Measurements from ENCODE around the gene TEAD1.

TEAD1 gene

DNA sequence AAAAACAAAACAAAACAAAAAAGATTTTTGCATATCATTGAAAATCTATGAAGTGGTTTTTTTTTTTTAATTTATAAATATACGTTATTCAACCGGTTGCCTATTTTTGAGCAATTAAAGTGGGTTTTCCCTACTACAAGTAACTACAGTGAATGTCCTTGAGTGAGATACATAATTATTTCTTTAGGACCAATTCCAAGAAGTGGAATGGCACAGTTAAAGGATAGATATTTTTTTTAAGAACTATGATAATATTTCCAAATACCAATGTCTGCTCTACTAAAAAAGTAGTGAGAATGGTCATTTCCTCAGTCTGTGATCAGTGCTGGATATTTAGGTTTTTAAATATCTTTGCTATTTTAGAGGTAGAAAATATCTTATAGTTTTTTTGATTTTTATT is 118.8 kb downstream of the TEAD1 start:
- no peak for DNase-seq

DNA sequence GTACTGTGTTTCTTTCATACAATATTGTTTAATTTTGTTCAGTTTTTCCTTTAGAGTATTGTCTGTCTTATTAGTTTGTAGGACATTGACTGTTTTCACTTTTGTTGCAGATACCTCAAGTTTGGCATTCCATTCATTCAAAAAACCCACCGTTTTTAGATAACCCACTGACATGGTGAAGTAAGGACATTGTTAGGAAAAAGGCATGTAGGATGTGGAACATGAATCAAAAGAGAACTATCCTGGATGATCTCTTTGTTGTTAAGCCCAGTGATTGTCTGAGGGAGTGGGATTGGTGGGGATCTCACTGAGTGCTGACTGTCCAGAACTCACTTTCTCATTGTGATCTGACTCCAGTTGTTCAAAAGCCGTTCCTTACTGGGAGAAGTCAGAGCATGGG is 119.3 kb downstream of the TEAD1 start:
- DNase-seq, result no peak

DNA sequence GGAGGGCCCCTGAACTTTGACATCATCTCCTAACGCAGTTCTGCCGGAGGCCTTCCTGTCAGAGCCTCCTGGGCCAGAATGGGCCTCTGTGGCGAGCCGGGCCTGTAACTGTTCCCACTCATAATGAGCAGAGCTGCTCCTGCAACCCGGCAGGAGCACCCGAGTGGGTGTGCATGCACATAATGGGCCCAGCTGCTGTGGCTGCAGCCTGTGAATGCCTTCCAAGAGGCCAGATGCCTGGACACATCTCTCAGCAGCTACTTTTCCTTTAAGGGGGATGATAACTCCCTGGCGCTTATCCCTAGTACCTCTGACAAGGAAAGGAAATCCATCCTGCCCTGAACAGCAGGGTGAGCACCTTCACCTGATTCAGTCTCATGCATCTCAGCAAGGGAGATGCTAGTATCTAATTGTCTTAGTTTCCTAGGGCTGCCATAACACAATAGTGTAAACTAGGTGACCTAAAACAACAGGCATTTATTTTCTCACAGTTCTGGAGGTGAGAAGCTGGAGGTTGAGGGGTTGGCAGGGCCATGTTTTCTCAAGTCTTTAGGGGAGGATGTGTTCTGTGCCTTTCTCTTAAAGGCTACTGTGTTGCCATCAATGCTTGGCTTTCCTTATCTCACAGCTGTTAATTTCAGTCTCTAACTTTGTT is 120.5 kb downstream of the TEAD1 start:
- no peak for DNase-seq

DNA sequence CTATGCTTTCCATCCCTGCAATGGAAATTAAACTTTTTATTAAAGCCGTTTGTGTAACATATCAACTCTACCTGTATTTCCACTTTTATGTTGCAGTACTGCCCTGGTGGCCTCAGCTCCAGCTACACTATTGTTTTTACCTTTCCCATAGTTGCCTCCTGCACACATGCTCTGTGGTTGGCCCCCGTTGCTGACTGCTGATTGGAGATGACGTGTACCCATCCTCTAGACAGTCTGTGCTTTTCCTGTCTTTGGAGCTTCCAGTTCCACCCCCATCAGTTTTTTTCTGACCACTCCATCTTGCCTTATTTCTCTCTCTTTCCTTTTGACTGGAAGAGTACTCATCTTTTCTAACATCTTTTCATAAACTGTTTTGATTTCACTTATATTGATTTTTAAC is 123.8 kb downstream of the TEAD1 start:
- DNase-seq, result no peak

DNA sequence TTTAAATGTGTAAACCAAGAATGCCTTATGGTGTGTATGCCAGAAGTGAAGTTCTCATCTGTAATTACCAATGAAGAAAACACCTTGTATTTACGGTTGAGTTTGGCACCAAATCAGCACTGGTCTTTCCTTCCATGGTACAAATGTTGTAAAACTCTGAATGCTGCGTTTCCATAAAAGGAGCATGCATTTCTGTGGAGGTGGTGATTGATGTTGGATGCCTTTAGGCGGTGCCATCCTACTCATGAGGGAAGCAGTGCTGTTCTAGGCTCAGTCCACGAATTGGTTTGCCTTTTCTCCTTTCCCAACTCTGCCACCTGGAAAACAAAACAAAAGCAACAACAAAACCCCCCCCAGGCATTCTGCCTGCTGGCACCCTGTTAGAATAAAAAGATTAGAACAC is 124.4 kb downstream of the TEAD1 start:
- no peak for DNase-seq

DNA sequence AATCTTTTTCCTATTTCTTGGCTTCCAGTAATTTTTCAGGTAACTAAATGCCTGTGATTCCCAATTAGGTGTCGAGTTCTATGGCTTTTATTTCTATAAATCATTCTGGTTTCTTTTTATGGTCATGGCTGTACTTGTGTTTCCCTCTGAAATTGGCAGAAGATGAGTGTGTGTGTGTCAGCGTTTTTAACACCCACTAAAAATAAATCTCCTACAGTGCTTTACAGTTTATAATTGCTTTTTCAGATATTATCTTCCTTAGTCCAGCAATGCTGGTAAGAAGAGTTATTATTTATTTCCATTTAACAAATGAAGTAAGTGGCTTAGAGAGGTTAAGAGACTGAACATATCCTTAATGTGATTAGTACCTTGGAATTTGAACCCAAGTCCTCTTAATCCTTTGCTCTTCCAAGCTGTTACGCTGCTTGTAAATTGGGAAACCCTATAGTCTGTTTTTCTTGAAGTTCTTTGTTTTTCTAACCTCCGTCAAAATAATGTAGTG is 125.2 kb downstream of the TEAD1 start:
- no peak for DNase-seq

DNA sequence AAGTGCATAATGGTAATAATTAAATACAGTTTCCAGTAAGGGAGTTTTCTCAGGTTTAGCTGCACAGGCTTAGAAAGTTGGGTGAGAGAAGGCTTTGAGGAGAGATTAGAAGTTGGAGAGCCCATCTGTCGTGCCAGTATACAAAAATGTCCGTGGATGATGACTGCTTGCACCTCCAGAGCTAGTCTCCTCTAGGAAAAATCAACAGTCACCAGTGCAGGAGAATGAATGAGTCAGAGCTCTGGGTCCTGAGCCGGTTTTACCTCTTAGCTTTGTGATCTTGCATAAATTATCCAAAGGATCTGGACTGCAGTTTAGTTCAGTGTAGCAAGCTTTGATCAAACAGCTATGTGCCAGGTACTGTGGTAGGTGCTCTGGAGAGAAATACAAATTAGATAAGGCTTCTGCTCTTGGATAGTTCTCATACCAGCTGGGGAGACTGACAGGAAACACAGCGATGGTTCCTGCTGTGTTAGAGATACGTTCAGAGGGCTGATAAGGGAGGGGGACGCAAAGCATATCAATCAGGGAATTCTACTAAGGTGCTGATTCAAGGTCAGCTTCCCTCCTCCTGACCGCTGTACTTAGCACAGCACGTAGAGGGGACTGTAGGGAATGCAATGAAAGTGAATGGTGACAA is 125.9 kb downstream of the TEAD1 start:
- no peak for DNase-seq

DNA sequence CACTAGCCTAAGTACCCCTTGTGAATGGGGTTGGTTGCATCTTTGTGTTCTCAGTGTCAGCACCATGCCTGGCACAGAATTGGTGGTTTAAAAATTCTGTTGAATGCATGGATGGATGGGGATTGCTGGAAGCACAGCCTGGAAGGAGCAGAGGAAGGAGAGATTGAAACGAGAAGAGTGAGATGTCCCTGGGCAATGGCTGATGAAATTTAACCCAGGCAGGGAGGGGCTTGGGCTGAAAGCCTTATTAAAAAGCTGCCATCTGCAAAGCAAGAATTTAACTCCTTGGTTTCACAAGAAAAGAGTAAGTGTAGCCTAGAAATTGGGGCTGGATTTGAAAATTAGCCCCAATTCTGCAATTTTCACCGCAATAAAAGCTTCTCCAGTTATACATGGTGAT is 126.7 kb downstream of the TEAD1 start:
- DNase-seq, result no peak

DNA sequence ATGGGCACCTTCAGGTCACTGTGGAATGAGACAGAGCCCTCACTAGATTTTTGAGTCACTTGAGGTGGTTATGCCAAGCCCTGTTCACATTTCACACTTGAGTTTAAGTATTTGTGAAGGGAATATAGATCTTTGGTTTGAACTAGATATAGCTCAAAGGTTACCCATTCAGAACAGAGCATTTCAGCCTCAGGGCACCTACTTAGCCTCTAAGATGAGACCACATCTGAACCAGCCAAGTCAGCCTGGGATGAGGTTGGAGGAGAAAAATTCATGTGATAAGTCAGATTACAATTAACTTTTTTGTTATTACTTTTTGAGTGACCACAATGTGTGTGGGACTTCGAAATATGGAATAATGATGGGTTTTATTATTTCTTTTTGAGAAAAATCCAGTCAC is 127.8 kb downstream of the TEAD1 start:
- no peak for DNase-seq

DNA sequence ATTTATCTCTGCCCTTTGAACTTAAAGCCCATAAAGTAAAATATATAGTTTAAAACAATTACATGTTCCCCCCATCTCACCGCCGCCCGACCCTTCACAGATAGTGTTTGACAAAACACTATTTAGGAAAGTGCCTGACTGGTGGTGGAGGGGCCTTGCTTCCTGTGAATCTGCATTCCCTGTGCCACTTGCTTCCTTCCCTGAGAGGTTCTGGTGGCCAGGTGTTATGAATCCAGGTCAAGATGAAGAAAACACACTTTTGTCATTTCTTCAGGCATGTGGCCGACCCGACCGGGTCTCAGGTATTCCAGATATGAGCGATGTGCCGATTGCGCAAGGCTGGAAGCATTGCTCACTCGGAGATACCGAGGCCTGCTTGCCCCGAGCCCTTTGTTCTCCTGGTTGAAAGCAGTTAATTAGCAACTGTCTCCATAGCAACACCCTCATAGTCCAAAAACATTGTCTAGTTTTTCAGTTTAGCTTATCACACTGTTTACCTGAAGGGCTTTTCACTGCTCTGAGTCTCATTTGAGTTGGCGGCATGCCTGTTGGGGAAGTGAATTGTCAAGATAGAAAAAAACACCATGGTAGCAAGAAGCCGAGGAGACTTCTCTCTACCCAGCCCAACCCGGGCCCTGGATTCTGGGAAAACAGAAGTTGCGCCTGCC is 128.3 kb downstream of the TEAD1 start:
- DNase-seq, result no peak

DNA sequence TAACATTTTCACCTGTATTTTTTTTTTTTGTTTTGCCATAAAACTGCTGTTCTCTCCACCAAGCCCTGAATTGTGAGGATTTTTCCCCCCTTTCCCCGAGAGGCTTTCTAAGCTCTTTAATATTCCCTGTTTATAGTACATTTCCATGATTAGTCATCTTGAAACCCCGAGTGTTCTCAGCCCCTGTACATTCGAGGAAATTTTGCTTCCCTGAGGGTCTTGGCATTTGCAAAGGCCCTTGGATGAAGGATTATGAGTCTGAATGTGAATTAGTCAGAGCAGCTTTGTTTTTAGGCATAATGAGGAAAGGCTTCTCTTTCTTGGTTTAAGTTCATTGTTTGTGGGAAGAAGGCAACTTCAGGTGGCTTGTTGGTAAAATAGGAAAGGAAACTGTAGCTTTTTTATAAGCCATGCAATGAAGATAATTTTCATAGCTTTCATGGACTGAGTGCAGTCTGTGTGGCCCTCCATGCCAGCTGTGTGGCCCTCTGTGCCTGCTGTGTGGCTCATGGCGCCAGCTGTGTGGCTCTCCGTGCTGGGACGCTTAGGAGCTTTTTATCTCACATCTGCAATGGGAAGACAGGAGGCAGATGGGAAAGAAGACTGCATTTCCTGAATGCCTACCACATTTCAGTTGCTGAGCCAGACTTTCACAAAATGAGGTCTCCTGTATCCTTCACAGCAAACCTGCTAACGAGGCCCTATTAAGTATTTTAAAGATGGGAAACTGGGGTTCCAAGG is 129.0 kb downstream of the TEAD1 start:
- no peak for DNase-seq

DNA sequence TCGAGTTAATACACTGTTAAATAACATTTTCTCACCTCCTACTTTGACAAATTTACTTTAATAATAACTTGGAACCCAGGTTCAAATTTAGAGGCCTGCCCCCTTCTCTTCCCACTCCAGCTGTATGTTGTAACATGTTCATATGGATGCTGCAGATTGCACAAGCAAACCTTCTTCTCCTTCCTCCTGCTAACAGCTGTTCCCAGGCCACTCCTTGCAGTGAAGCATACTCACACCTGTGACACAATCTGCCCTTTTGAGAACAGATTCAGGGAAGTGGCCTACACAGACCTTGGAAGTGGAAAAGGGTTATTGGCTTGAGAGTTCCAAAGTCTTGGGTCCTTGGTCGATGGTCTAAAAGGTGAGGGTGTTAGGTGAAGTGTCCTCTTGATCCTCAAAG is 131.9 kb downstream of the TEAD1 start:
- DNase-seq, result no peak

DNA sequence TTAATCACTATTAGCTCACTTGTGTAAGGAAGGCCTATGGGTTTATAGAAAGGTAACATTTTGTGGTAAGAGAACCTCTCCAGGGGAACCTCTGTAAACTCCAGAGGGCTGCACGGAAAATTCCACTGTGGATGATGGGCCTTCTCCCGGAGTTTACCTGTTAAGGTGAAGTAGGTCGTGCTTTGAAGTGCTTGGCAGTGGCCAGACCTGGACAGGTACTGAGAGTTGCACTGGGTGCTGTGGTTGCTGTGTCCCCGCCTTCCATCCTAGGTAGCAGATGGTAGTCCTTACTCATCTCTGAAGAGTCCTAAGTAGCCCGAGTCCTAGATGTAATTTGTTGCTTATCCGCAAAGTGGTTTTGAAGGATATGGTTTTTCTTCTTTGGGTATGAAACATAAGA is 133.4 kb downstream of the TEAD1 start:
- no peak for DNase-seq

DNA sequence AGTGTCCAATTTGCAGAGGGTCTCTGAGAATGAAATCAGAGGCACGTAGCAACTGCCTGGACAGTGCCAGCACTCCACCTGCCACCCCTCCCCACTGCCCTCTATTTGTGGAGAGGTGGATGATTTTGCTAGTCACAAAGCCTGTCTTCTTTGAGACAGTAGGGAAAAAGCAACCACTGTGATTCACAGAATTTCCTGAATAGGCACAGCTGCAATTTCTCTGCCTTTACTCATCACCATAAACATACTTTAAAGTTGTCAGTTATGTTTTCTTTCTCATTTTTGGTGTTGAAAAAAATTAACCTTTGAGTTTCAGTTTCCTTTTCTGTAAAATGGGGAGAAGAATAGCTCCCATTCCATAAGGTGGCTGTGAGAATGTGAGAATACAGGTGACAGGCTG is 134.3 kb downstream of the TEAD1 start:
- DNase-seq, result no peak

DNA sequence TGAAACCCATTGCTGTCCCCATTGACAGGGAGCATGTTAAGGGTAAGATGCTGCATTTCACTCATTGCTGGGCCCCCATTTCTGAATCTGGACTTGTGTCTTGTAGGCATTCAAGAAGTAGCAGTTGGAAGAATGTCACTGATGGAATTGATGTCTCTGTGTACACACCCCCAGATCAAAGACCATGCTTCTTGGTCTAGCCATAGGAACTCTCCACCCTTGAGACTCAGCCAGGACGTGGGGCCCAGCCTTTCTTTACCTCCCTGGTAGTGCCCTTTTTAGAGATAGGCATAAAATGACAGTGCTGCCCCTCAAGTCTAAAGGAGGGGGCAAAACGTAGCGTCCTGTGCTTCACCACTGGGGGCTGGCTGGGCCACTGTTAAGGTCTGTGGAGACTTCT is 135.1 kb downstream of the TEAD1 start:
- DNase-seq, result no peak

DNA sequence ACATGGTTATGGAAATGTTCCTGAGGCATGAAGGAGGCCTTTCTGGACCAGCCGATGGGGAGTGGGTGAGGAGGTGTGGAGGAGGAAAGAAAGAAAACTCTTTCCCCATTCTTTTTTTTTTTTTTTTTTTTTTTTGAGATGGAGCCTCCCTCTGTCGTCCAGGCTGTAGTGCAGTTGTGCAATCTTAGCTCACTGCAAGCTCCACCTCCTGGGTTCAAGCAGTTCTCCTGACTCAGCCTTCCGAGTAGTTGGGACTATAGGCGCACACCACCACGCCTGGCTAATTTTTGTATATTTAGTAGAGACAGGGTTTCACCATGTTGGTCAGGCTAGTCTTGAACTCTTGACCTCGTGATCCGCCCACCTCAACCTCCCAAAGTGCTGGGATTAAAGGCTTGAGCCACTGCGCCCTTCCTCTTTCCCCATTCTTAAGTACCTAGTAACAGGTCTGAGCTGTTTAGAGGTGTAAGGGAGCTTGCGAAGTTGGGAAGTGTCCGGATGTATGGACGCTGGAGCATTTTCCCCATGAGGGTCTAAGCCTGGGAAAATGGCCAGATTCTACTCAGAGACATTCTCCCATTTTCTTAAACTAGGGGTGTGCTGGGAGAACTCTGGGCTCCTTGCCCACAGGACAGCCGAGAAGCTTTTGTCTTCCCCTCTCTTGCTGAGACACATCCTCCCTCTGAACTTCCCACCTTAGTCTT is 135.8 kb downstream of the TEAD1 start:
- DNase-seq, result no peak

DNA sequence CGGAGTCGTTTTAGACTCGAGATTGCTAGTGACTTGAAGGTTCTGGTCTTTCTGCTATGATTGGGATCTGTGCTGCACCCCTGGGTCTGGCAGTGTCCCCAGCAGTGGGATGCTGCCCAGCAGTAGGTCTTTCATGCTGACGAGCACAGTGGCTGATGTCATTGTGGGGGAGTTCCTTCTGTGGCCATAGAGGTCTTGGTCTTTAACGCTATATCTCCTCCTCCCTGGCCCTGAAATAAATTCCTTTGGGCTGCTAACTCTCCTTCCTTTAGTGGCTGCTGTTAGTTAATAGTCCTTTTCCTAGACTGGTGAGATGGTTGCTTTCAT is 136.3 kb downstream of the TEAD1 start:
- no peak for DNase-seq

DNA sequence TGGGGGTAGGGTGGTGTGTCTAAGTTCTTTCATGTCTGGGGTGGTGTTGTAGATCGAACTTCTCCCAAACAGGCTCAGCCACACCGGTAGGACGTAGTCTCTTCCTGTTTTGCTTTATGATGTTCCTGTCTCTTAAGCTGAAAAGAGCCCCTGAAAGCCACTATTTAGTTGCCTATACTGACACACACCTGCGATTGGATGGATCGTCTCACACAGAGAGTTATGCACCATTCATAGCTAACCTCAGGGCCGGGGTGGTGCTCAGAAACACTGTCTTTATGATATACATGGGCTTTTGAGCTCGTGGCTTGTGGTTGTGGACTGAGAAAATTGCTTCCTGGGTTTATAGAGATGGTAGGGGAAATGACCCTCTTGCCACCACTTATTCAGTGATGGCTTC is 137.6 kb downstream of the TEAD1 start:
- no peak for DNase-seq

DNA sequence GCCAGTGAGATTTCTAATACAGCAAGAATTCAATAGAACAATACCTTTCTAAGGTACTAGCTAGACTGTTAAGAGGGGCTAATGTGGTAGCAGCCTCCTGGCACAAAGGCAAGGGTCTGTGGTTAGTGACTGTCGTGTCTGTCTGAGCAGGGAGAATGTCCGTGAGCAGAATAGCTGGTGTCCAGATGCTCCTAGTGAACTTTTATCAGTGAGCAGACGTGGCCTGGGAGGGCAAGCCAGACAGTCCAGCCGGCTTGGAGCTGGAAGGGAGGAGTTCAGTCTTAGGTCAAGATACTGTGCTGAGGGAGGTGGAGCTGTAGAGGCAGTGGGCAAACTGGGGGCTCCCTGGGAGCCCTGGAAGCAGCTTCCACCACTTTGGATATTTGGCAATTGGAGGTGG is 138.6 kb downstream of the TEAD1 start:
- no peak for DNase-seq

DNA sequence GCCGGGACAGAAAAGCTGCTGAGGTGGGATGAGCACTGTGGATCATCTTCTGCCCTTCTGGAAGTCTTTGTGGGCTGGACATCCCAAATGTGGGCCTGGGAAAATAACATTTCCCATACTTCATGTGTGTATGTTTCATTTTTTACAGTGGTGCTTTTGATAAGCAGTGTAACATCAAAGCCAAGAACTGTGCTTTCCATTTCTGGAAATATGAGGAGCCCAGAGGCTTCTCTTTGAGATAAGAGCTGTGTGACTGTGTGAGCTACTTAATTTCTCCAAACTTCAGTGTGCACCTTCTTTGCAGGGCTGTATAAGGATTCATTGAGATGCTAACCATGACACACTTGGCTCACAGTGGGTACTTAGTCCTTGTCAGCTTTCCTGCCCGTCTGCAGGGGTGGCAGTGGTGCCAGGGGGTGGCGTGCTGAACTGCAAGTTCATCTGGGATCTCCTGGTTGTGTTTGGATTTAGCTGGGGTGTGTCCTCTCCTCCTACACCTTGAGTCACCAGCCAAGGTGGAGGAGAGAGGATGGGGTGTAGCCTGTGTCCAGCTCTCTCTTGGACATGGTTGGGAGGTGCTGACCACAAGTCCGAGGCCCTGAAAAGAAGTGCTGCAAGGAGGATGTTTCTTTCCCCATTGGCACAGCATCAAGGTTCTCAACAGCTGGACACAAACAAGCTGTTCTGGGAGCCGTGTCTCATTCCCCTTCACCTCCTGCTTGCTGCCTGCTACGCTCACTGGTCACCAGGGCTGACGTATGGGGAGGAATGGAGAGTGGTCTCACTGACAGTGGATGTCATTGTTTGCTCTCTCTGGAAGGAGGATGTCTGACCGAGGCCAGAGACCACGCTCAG is 139.4 kb downstream of the TEAD1 start:
- no peak for DNase-seq

DNA sequence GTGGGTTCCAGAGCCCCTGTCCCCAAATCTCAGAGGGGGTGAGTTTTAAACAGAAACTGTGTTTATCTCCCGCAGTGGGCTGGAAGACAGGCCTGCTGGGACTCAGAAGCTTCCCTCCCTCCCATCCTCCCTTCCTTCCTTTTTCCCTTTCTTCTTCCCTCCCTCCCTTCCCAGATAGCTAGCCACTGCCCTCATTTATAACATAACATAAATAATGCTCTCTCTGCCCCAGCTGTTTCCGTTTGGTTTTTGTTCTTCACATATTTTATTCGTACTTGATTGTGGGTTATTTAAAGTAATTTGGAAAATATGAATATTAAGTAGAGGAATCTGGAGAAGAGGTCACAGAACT is 140.9 kb downstream of the TEAD1 start:
- DNase-seq, result no peak

DNA sequence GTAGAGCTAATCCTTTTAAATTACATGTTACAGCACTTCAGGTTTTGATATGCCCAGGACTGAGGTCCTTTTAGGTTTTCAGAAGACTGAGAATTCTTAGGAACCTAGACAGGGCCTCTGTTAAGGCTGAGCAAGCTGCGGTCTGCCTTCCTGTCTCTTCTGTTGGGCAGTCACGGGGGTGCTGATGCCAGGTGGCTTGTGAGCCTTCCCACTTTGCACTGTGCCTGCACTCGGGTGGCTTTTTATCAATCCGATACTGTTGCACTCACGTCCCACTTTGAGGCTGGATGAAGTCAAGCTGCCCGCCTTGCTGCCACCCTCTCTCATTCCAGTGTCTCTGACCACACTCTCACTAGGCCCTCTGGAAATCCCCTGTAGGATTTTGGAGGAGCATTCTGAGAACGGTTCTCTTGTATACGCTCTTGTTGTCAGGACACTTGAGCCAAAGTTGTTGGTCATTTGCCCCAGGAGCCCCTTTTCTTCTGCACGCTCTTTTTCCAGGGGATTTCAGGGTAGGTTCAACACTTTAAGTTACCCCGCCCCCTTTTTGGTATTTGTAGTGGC is 141.8 kb downstream of the TEAD1 start:
- DNase-seq, result no peak

Data from GDM1 (cell line).